Esophagus muscularis mucosa (tissue), 4 donors: ENCODE data around the gene ATP1A2. TPM values are rescaled to one million over a fixed set of nuclear protein-coding genes. Genes with fewer than 3 reads are reported as not detected.

Source experiments
- DNase-seq: peaks from one replicate; pipeline ENCODE4 v3.0.0-alpha.2; 2017; ENCODE audit errors: extremely low spot score
- H3K27ac ChIP-seq, 4 donors: fragments of 200-600 bp; sonication (generic); replicated peaks in 1 of 4; 1 replicate in 3 of 4; 2 replicates in 1 of 4; pipeline ENCODE4 v1.5.1; 2016 to 2019; ENCODE audit warnings: mild to moderate bottlenecking in 1 of 4
- H3K27me3 ChIP-seq, 4 donors: fragments of 200-600 bp; sonication (generic); one replicate each; pipeline versions ENCODE4 v1.5.1 to v1.6.0; 2016 to 2019
- H3K36me3 ChIP-seq, 4 donors: fragments of 200-600 bp; sonication (generic); one replicate each; pipeline ENCODE4 v1.5.1; 2016 to 2019
- H3K4me1 ChIP-seq, 4 donors: fragments of 200-600 bp; sonication (generic); one replicate each; pipeline ENCODE4 v1.5.1; 2016 to 2019
- H3K4me3 ChIP-seq, 4 donors: fragments of 200-600 bp; sonication (generic); 1 replicate in 2 of 4; 2 replicates in 2 of 4; pipeline ENCODE4 v1.5.1; 2016 to 2019; ENCODE audit warnings: mild to moderate bottlenecking in 4 of 4, moderate library complexity in 1 of 4
- H3K9me3 ChIP-seq, 4 donors: fragments of 200-600 bp; sonication (generic); 1 replicate in 3 of 4; 2 replicates in 1 of 4; pipeline ENCODE4 v1.5.1; 2016 to 2019
- EP300 ChIP-seq: sonication (generic); formaldehyde crosslinking; IDR thresholded peaks from one replicate; pipeline ENCODE4 v1.6.1; 2017; ENCODE audit warnings: antibody characterized with exemption
- POLR2A ChIP-seq: fragments of 450-650 bp; IDR thresholded peaks from one replicate; pipeline ENCODE4 v1.6.1; 2017; ENCODE audit warnings: antibody characterized with exemption, moderate library complexity, mild to moderate bottlenecking, low read depth
- POLR2AphosphoS5 ChIP-seq, 2 donors: sonication (generic); formaldehyde crosslinking; IDR thresholded peaks; one replicate each; pipeline ENCODE4 v1.6.1; 2017; ENCODE audit warnings: antibody characterized with exemption in 2 of 2
- WGBS: methylation state at CpG from one replicate; pipeline ENCODE4 v1.1.5; 2018; 5-methylcytosine and 5-hydroxymethylcytosine counted together
- intact Hi-C: fragments of 100-400 bp; cut with DNase I; formaldehyde crosslinking; loops from one replicate; pipeline ENCODE4 v1.15.1; 2023
- total RNA-seq, 4 donors: library from RNA; depleted of rRNA; stranded (reverse); fragments of >200 nt; gene quantifications; one replicate each; pipeline versions ENCODE4 v1.1.0 to v1.2.1, GENCODE V29; 2016
- TF ChIP-seq, protein P1 (sequence below), 3 experiments: fragments of 200-600 bp in 2 of 3; fragments of 450-650 bp in 1 of 3; sonication (generic) in 2 of 3; IDR thresholded peaks; one replicate each; pipeline ENCODE4 v1.5.1; 2017 to 2019; ENCODE audit warnings: antibody characterized with exemption in 3 of 3, mild to moderate bottlenecking in 2 of 3, moderate library complexity in 1 of 3

Gene ATP1A2
- total RNA-seq, 4 donors from 2014 or later: 101 to 214 (median 130) TPM

DNA sequence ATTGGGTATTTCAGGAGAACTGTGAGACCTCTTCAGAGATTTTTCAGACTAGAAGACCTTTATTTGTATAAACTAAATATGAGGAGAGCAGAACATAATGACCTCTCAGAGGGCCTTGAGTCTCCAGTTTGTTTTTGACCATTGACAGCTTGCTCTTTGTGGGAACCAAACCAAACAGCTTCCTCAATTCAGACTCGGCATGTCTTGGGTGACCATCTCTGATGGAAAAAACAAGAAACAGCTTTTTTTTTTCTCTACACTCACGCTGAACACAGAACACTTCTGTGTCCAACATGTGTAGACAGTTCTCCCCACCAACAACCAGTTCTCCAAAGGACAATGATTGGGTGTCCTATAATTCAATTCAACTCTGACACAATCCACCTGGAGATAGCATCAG, 47.4 kb downstream of the ATP1A2 start:
- no peak for TF ChIP-seq EP300
- no peak for TF ChIP-seq POLR2AphosphoS5 (IDR thresholded peaks at IDR 0.05)
- TF ChIP-seq, protein P1, sequence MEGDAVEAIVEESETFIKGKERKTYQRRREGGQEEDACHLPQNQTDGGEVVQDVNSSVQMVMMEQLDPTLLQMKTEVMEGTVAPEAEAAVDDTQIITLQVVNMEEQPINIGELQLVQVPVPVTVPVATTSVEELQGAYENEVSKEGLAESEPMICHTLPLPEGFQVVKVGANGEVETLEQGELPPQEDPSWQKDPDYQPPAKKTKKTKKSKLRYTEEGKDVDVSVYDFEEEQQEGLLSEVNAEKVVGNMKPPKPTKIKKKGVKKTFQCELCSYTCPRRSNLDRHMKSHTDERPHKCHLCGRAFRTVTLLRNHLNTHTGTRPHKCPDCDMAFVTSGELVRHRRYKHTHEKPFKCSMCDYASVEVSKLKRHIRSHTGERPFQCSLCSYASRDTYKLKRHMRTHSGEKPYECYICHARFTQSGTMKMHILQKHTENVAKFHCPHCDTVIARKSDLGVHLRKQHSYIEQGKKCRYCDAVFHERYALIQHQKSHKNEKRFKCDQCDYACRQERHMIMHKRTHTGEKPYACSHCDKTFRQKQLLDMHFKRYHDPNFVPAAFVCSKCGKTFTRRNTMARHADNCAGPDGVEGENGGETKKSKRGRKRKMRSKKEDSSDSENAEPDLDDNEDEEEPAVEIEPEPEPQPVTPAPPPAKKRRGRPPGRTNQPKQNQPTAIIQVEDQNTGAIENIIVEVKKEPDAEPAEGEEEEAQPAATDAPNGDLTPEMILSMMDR (IDR thresholded peaks at IDR 0.05): no peak
- TF ChIP-seq POLR2A: no peak
- H3K4me1 ChIP-seq: no peaks in the 10 kb centered on the region
- no peak overlapping the region for H3K4me3 ChIP-seq
- 68% methylated on average over 2 of the region's 2 CpGs for WGBS
- H3K27ac ChIP-seq: no peak overlapping the region
- intact Hi-C loops: no loop called here
- DNase-seq: no peak
- H3K27me3 ChIP-seq: no peaks in the 10 kb centered on the region
- H3K9me3 ChIP-seq: no peaks in the 10 kb centered on the region
- no peaks in the 10 kb centered on the region for H3K36me3 ChIP-seq

DNA sequence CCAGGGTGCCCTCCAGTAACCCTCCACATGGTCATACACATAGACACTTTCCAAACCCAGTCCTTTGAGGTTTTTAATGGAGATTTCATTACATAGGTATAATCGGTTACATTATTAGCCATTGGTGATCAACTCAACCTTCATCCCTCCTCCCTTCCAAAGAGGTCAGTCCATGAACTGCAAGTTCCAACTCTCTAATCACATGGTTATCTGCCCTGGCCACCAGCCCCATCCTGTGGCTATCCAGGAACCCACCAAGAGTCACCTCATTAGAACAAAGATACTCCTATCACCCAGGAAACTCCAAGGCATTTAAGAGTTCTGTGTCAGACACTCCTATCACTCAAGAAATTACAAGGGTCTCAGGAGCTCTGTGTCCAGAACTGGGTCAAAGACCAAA, 48.1 kb downstream of the ATP1A2 start:
- H3K4me3 ChIP-seq: no peak overlapping the region
- 100% methylated on average over 1 of the region's 1 CpG for WGBS
- TF ChIP-seq, protein P1 (IDR thresholded peaks at IDR 0.05): no peak
- TF ChIP-seq POLR2A (no peak), POLR2AphosphoS5 (IDR thresholded peaks at IDR 0.05) (no peak), EP300 (no peak)
- no peak overlapping the region for H3K27ac ChIP-seq
- no peaks in the 10 kb centered on the region for H3K9me3 ChIP-seq
- H3K4me1 ChIP-seq: no peaks in the 10 kb centered on the region
- DNase-seq: no peak
- no peaks in the 10 kb centered on the region for H3K36me3 ChIP-seq
- intact Hi-C loops: no loop called here
- no peaks in the 10 kb centered on the region for H3K27me3 ChIP-seq

DNA sequence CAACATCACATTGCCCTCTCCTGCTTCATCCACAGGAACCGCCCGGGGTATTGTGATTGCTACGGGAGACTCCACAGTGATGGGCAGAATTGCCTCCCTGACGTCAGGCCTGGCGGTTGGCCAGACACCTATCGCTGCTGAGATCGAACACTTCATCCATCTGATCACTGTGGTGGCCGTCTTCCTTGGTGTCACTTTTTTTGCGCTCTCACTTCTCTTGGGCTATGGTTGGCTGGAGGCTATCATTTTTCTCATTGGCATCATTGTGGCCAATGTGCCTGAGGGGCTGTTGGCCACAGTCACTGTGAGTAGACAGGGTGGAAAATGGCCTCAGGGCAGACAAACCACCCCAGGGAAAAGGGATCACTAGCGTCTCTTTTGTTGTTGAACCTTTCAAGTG, 48.6 kb downstream of the ATP1A2 start:
- no peak for DNase-seq
- H3K4me3 ChIP-seq: no peak overlapping the region
- H3K36me3 ChIP-seq: no peaks in the 10 kb centered on the region
- H3K4me1 ChIP-seq: no peaks in the 10 kb centered on the region
- 82% methylated on average over 10 of the region's 10 CpGs for WGBS
- no peak overlapping the region for H3K27ac ChIP-seq
- no peak for TF ChIP-seq EP300
- TF ChIP-seq, protein P1 (IDR thresholded peaks at IDR 0.05): no peak
- TF ChIP-seq POLR2AphosphoS5 (IDR thresholded peaks at IDR 0.05): no peak
- TF ChIP-seq POLR2A: no peak
- no peaks in the 10 kb centered on the region for H3K27me3 ChIP-seq
- intact Hi-C loops: no loop called here
- H3K9me3 ChIP-seq: no peaks in the 10 kb centered on the region

DNA sequence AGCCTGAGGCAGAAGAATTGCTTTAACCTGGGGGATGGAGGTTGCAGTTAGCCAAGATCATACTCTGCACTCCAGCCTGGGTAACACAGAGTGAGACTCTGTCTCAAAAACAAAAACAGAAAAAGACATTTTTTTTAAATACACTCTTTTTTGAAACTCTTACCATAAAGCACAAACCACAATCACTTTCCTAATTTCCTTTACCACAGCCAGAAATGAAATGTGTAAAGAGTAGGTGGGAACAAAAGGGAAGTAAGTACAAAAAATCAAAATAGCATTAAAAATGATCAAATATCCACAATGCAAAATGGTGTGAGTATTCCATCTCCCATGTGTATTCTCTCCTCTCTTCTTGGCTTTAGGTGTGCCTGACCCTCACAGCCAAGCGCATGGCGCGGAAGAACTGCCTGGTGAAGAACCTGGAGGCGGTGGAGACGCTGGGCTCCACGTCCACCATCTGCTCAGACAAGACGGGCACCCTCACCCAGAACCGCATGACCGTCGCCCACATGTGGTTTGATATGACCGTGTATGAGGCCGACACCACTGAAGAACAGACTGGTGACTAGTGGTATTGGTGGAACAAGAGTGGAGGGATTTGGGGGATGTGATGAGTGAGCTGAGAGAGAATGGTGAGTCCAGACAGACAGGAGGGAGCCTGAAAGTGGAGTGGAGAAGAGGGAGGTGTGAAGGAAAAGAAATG, 50.8 kb downstream of the ATP1A2 start:
- Histone ChIP-seq H3K36me3 (no peaks in the 10 kb centered on the region), H3K4me1 (no peaks in the 10 kb centered on the region), H3K4me3 (no peak overlapping the region), H3K9me3 (no peaks in the 10 kb centered on the region), H3K27ac (no peak overlapping the region), H3K27me3 (no peaks in the 10 kb centered on the region)
- 90% methylated on average over 12 of the region's 12 CpGs for WGBS
- no peak for TF ChIP-seq EP300
- no peak for TF ChIP-seq POLR2AphosphoS5 (IDR thresholded peaks at IDR 0.05)
- TF ChIP-seq, protein P1 (IDR thresholded peaks at IDR 0.05): no peak
- TF ChIP-seq POLR2A: no peak
- no peak for DNase-seq
- intact Hi-C loops: no loop called here

DNA sequence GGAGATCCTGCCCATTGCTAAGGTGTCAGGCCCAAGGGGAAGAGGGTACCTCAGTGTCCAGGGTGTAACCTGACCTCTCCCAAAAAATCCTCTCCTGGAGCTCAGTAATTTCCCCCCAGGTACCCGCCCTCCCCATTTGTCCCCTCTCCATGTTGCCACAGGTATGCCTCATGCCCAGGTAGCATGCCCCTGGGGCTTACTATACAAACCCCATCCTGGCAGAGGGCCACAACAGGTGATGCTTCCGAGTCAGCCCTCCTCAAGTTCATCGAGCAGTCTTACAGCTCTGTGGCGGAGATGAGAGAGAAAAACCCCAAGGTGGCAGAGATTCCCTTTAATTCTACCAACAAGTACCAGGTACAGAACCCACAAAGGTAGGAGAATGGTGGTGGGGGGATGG, 51.5 kb downstream of the ATP1A2 start:
- 90% methylated on average over 4 of the region's 4 CpGs for WGBS
- no peak for DNase-seq
- Histone ChIP-seq H3K4me3 (no peak overlapping the region), H3K4me1 (no peaks in the 10 kb centered on the region), H3K9me3 (no peaks in the 10 kb centered on the region), H3K27me3 (no peaks in the 10 kb centered on the region), H3K27ac (no peak overlapping the region), H3K36me3 (no peaks in the 10 kb centered on the region)
- TF ChIP-seq EP300: no peak
- TF ChIP-seq, protein P1 (IDR thresholded peaks at IDR 0.05): no peak
- no peak for TF ChIP-seq POLR2AphosphoS5 (IDR thresholded peaks at IDR 0.05)
- no peak for TF ChIP-seq POLR2A
- intact Hi-C loops: no loop called here
